GM19238 (cell line): Measurements from ENCODE around the gene SPSB1.
"Not testable (repeated sequence)": the region's sequence is repeated elsewhere in the genome, so short reads cannot be mapped to it uniquely, and the experiment has no call there.

Experiments used
- DNase-seq: peaks from one replicate; pipeline ENCODE4 v3.0.0; 2011; ENCODE audit warnings: low spot score; ENCODE audit not compliant: insufficient read length

Gene SPSB1

GRCh38 chr1:9299571-9300541 is 7.2 kb downstream of the SPSB1 start:
- DNase-seq, result not testable (repeated sequence)

- no peak for DNase-seq
These were observed 7.9 kb downstream of the SPSB1 start for GRCh38 chr1:9300573-9300972.

GRCh38 chr1:9302745-9303524 is 10.2 kb downstream of the SPSB1 start:
- DNase-seq, result no peak

DNA sequence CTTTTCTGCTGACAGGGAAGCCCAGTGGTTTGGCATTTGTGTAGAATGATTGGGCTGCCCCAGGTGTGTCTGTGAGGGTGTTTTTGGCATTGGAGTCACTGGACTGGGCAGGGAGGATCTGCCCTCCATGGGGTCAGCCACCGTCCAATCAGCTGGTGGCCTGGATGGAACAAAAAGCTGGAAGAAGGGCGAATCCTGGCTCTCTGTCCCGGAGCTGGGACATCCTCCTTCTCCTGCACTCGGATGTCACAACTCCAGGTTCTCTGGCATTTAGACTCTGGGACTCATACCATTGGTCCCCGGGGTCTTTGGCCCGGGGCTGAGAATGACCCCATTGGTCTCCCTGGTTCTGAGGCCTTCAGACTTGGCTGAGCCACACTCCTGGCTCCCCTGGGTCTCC is 11.2 kb downstream of the SPSB1 start:
- DNase-seq, result no peak

DNA sequence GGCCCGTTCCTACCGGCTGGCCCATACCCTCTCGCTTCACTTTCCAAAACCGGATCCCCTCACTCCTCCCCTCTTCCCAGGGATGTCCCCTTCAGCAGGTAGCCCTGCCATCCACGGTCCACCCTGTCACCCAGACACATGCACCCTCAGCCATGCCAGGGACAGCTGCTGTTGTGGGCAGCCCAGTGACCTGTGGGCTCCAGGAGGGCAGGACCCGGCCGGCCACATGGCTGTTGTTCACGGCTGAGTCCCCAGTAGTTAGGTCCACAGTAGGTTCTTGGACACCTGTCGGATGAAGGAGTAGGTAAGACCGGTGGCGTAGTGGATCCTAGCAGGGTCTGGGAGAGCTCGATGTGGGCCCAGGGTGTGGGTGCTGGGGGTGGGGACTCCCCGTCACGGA is 12.5 kb downstream of the SPSB1 start:
- DNase-seq, result no peak

DNA sequence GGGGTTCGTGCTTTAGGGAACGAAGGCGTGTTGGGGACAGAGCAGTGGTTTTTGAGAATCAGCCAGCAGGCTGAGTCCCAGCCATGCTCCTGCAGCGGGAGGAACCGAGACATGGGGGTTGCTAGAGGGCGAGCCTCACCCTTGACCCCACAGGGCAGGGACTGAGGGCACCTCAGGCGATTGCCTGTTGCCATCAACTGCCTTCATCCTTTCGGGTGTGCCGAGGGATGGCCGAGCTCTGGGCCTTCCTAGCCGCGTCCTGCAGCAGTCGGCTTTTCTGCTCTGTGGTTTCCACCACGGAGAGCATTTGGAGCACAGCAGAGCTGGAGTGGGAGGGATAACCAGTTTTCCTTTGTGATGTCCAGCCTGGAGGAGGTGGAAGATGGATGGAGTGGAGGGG is 13.3 kb downstream of the SPSB1 start:
- no peak for DNase-seq

- no peak for DNase-seq
These were observed 14.6 kb downstream of the SPSB1 start for GRCh38 chr1:9307303-9307702.

DNA sequence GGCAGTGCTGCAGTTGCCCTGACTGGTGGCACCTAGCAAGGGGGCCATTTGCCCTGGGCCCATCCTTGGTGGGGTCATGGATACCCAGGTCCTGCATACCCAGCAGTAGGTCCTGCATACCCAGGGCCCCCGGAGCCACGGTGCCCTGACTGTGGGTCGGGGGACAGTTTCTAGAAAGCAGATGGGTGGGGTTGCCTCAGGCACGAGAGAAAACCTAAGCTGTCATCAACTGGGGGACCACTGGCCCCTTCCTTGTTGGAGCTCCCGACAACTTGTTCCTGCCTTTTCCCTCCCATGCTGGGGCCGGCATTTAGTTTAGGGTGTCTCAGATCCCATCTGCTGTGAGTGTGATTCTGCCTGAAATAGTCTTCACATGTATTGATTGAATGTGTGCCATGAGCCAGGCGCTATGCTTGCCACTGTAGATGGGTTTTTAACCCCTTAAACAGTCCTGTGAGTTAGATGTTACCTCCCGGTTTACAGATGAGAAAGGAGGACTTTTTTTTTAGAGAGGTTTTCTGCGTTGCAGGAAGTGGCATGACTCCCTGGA is 15.6 kb downstream of the SPSB1 start:
- no peak for DNase-seq

DNA sequence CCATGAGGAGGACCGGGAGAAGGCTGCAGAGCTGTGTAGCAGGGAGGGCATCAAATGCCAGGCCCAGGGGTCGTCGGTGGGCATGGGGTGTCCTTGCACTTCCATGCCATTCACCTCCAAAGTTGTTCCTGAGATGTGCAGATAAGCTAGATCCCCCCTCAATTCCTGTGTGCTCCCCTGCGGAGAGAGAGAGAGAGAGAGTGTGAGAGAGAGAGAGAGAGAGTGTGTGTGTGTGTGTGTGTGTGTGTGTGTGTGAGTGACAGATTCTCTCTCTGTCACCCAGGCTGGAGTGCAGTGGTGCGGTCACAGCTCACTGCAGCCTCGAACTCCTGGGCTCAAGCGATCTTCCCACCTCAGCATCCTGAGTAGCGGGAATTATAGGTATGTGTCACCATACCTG is 16.4 kb downstream of the SPSB1 start:
- no peak for DNase-seq

- DNase-seq, result no peak
These were observed 17.3 kb downstream of the SPSB1 start for GRCh38 chr1:9309991-9310390.

- no peak for DNase-seq
These were observed 18.3 kb downstream of the SPSB1 start for GRCh38 chr1:9311029-9311428.

GRCh38 chr1:9311479-9311878 is 18.8 kb downstream of the SPSB1 start:
- no peak for DNase-seq

DNA sequence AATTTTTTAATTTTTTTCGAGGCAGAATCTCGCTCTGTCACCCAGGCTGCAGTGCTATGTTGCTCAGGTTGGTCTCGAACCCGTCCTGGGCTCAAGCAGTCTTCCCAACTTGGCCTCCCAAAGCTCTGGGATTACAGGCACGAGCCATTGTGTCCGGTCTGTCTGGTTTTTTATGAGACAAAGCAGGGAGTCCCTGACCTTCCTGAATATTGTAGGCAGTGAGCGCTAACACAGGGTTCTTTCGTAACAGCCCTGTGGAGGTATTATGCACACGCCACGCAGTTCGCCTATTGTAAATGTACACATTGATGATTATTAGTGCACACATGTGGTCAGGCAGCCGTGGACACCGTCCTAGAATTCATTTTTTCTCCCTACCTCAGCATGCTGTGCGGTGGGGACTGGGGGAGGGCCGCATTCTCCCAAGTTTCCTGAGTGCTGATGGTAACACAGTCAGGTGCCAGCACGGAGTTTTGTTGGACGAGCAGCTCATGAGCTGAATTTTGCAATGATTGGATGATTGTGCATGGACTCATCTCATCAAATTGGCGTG is 19.6 kb downstream of the SPSB1 start:
- no peak for DNase-seq

DNA sequence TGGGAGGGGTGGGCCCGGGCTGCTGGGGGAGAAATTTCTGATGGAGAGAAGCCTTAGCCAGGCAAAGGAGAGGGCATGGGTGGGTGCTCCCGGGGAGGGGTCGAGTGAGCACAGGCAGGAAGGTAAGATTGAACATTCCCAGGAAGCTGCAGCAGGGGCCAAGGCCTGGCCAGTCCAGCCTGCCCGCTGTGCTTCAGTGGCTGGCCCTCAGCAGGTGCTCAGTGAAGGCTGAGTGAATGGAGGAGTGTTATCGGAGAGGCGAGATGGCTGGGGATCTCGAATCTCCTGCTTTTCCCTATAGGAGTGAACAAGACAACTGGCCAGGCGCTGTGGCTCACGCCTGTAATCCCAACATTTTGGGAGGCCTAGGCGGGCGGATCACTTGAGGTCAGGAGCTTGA is 20.9 kb downstream of the SPSB1 start:
- DNase-seq, result no peak

DNA sequence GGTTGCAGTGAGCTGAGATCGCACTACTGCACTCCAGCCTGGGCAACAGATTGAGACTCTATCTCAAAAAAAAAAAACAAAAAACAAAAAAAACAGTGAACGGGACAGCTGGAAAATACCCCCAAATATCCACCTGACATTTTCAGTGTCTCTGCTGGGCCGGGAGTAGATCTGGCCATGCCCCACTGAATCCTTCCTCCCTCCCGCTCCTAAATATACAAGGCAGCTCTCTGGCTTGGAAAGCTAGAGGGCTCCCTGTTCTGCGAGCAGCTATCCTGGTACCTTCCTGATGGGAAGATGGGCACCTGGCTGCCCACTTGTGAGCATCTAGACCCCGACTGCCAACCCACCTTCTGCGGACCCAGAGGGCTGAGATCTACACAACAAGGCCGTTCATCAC is 21.4 kb downstream of the SPSB1 start:
- DNase-seq, result no peak

DNA sequence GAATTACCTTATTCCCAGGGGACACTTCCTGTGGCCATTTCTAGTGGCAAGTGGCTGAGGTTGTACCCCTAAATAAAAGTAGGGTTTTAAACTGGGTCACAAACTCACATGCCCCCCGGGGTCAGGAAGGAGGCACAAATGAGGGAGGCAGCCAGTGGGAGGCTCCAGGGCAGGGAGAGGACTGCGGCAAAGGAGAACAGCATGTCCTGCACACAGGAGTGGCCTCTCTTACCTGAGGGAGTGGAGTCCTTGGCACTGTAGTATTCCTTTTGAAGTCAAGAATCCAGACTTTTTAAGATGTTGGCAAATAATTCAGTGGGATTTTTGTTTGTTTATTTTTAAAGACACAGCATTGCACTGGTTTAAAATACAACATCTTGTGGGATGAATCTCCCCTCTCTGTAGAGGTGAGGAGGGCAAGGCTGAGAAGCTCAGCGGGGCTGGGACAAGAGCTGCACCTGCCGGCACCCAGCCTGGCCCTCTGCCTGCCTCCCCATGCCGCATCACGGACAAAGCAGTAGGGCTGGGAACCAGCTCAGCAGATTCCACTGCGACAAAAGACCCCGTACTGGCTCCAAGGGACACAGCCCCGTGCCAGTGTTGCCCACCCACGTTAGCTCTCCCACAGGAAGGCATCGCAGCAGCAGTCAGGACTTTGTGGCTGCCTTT is 22.2 kb downstream of the SPSB1 start:
- no peak for DNase-seq

DNA sequence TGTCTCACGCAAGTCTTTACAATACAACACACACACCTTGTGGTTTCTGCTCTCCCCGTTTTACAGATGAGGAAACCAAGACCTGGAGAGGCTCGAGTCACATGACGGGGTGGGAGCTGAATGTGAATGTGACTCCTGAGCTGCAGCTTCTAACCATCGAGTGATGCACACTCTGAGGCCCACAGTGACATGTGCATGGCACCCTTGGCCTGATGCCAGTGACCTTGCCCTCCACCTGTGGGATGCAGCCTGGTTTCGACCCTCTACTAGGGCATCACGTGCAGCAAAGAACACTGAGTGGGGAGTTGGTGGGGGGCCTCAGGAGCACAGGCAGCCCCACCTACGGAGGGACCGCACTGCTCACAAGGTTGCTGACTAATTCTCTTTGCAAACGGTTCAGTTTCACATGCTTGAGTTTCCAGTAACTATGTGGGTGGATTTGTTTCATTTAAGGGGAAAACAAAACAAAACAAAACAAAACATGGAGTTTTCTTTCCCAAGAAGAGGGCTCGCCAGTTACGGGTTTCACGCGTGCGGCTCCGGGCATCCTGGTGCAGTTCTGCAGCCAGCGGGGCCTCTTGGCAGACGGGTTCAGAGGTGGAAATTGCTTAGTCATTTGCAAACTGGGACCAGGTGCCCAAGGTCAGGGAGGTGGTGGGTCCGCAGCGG is 22.9 kb downstream of the SPSB1 start:
- DNase-seq, result no peak

GRCh38 chr1:9316080-9316444 is 23.4 kb downstream of the SPSB1 start:
- no peak for DNase-seq

GRCh38 chr1:9316512-9316911 is 23.8 kb downstream of the SPSB1 start:
- no peak for DNase-seq

DNA sequence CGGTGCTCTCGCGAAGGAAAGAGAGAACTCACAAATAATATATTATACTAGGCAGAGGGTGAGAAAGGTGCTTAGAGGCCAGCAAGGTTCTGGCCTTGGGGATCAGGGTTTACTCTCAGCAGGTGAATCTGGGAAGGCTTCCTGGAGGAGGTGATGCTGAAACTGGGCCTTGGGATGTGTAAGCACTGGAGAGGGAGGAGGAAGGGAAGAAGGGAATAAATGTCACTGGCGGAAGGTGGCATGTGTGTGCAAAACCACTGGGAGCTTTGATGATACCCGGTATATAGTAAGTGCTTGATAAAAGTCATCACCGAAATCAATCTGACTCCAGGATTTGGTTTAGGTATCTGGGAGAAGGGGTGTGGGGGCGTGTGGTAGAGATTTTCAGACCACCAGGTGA is 24.4 kb downstream of the SPSB1 start:
- DNase-seq, result no peak
